Loucy (cell line): ENCODE data around the gene TMEM256.

Experiments used
- H2AFZ ChIP-seq: fragments of 200-600 bp; sonication (generic); 2 replicates; pipeline ENCODE4 v1.6.0; 2016; ENCODE audit warnings: antibody characterized with exemption, mild to moderate bottlenecking, low read length, moderate library complexity
- H3F3A ChIP-seq: fragments of 200-600 bp; 2 replicates; pipeline ENCODE4 v1.6.0; 2016; ENCODE audit warnings: antibody characterized with exemption, low read depth, mild to moderate bottlenecking
- H3K27me3 ChIP-seq: fragments of 200-600 bp; sonication (generic); 2 replicates; pipeline ENCODE4 v1.6.1; 2014; ENCODE audit warnings: low read length, mild to moderate bottlenecking; ENCODE audit not compliant: insufficient read depth, poor library complexity, severe bottlenecking
- H3K36me3 ChIP-seq: fragments of 200-600 bp; sonication (generic); 2 replicates; pipeline ENCODE4 v1.6.1; 2016; ENCODE audit warnings: low read length; ENCODE audit not compliant: insufficient read depth
- H3K4me1 ChIP-seq: fragments of 200-600 bp; sonication (generic); 2 replicates; pipeline ENCODE4 v1.5.1; 2014; ENCODE audit warnings: low read length, mild to moderate bottlenecking; ENCODE audit not compliant: insufficient read depth, poor library complexity, severe bottlenecking
- H3K4me2 ChIP-seq: fragments of 200-600 bp; sonication (generic); 2 replicates; pipeline ENCODE4 v1.6.0; 2014; ENCODE audit warnings: antibody characterized with exemption, low read length, low read depth, mild to moderate bottlenecking; ENCODE audit not compliant: poor library complexity, severe bottlenecking
- H3K4me3 ChIP-seq: fragments of 200-600 bp; sonication (generic); 2 replicates; pipeline ENCODE4 v1.5.1; 2014; ENCODE audit warnings: low read length, mild to moderate bottlenecking, mixed read lengths; ENCODE audit not compliant: poor library complexity, severe bottlenecking
- H3K79me2 ChIP-seq: fragments of 200-600 bp; sonication (generic); 2 replicates; pipeline ENCODE4 v1.6.1; 2014; ENCODE audit warnings: low read length; ENCODE audit not compliant: insufficient read depth
- H3K9ac ChIP-seq: fragments of 200-600 bp; sonication (generic); 2 replicates; pipeline ENCODE4 v1.6.0; 2014; ENCODE audit warnings: mild to moderate bottlenecking, low read depth, low read length, moderate library complexity; ENCODE audit not compliant: poor library complexity, severe bottlenecking
- H3K9me2 ChIP-seq: fragments of 200-600 bp; sonication (generic); replicated peaks from 2 replicates; pipeline ENCODE4 v1.6.1; 2016; ENCODE audit warnings: low read depth, low read length, mixed read lengths
- H3K9me3 ChIP-seq: fragments of 200-600 bp; sonication (generic); 2 replicates; pipeline ENCODE4 v1.6.1; 2014; ENCODE audit warnings: mild to moderate bottlenecking, antibody characterized with exemption, low read length, low read depth; ENCODE audit not compliant: insufficient read depth
- H4K20me1 ChIP-seq: fragments of 200-600 bp; sonication (generic); 2 replicates; pipeline ENCODE4 v1.6.0; 2014; ENCODE audit warnings: antibody characterized with exemption, low read length, mild to moderate bottlenecking; ENCODE audit not compliant: insufficient read depth, poor library complexity, severe bottlenecking
- CTCF ChIP-seq: fragments of 200-600 bp; sonication (generic); conservative IDR thresholded peaks from 2 replicates; pipeline ENCODE4 v1.5.1; 2014; ENCODE audit warnings: mild to moderate bottlenecking, antibody characterized with exemption, low read length
- EZH2phosphoT487 ChIP-seq: fragments of 200-600 bp; IDR thresholded peaks from 2 replicates; pipeline ENCODE4 v1.6.1; 2018; ENCODE audit warnings: antibody characterized with exemption, mild to moderate bottlenecking, moderate library complexity, borderline replicate concordance

TMEM256 gene

GRCh38 chr17:7363311-7363710 is 40.6 kb downstream of the TMEM256 start:
- Histone ChIP-seq H3K9me2 (no peaks in the 10 kb centered on the region), H3K4me2 (no peak overlapping the region), H3K4me3 (no peak overlapping the region), H3K27me3 (no peaks in the 10 kb centered on the region), H3K4me1 (no peaks in the 10 kb centered on the region), H3K36me3 (no peaks in the 10 kb centered on the region), H3F3A (no peaks in the 10 kb centered on the region), H2AFZ (no peak overlapping the region), H3K9ac (no peak overlapping the region), H3K9me3 (no peaks in the 10 kb centered on the region), H4K20me1 (no peaks in the 10 kb centered on the region), H3K79me2 (no peaks in the 10 kb centered on the region)
- TF ChIP-seq EZH2phosphoT487 (no peak), CTCF (no peak)

GRCh38 chr17:7361906-7362305 is 42.0 kb downstream of the TMEM256 start:
- no peaks in the 10 kb centered on the region for H3K4me1 ChIP-seq
- no peaks in the 10 kb centered on the region for H4K20me1 ChIP-seq
- H3K9ac ChIP-seq: no peak overlapping the region
- H3K4me3 ChIP-seq: no peak overlapping the region
- no peak for TF ChIP-seq EZH2phosphoT487
- TF ChIP-seq CTCF: no peak
- no peaks in the 10 kb centered on the region for H3K9me2 ChIP-seq
- H3K79me2 ChIP-seq: no peaks in the 10 kb centered on the region
- no peaks in the 10 kb centered on the region for H3K36me3 ChIP-seq
- no peaks in the 10 kb centered on the region for H3K27me3 ChIP-seq
- H3K4me2 ChIP-seq: no peak overlapping the region
- H3K9me3 ChIP-seq: no peaks in the 10 kb centered on the region
- H2AFZ ChIP-seq: no peak overlapping the region
- no peaks in the 10 kb centered on the region for H3F3A ChIP-seq

GRCh38 chr17:7357381-7357780 is 46.5 kb downstream of the TMEM256 start:
- 0 out of 2 replicates have a peak overlapping the region, but pooled peaks have one; percentile 35 for H2AFZ ChIP-seq
- H3K27me3 ChIP-seq: no peaks in the 10 kb centered on the region
- H3K36me3 ChIP-seq: peaks cover 2% of the 10 kb centered on the region; the same call in 1 of the 2 replicates
- H3K4me1 ChIP-seq: no peaks in the 10 kb centered on the region
- no peaks in the 10 kb centered on the region for H3K9me2 ChIP-seq
- no peaks in the 10 kb centered on the region for H3F3A ChIP-seq
- H3K79me2 ChIP-seq: no peaks in the 10 kb centered on the region
- no peak overlapping the region for H3K4me3 ChIP-seq
- no peaks in the 10 kb centered on the region for H3K9me3 ChIP-seq
- H4K20me1 ChIP-seq: no peaks in the 10 kb centered on the region
- H3K9ac ChIP-seq: no peak overlapping the region
- no peak for TF ChIP-seq EZH2phosphoT487
- TF ChIP-seq CTCF: no peak
- H3K4me2 ChIP-seq: no peak overlapping the region
